ENCODE data around the gene FYN.

Gene FYN

GRCh38 chr6:111745636-111746035 lies 127.6 kb downstream of the FYN start:
- DNase-seq = no peak

- no peak for DNase-seq
Observed at GRCh38 chr6:111745186-111745585, 128.1 kb downstream of the FYN start.

- no peak for DNase-seq
Observed at GRCh38 chr6:111743862-111744692, 129.2 kb downstream of the FYN start.

GRCh38 chr6:111743360-111743759 lies 129.9 kb downstream of the FYN start:
- DNase-seq = no peak

GRCh38 chr6:111741177-111741952 lies 131.9 kb downstream of the FYN start:
- no peak for DNase-seq

- no peak for DNase-seq
Observed at GRCh38 chr6:111740506-111740905, 132.7 kb downstream of the FYN start.

- no peak for DNase-seq
Observed at GRCh38 chr6:111739257-111739696, 134.0 kb downstream of the FYN start.

- DNase-seq = no peak
Observed at GRCh38 chr6:111738631-111739030, 134.6 kb downstream of the FYN start.

GRCh38 chr6:111738156-111738555 lies 135.1 kb downstream of the FYN start:
- DNase-seq = no peak

GRCh38 chr6:111737065-111737521 lies 136.2 kb downstream of the FYN start:
- no peak for DNase-seq

- DNase-seq = no peak
Observed at GRCh38 chr6:111736005-111736608, 137.1 kb downstream of the FYN start.

- DNase-seq = no peak
Observed at GRCh38 chr6:111734068-111735061, 138.9 kb downstream of the FYN start.

GRCh38 chr6:111732390-111732789 lies 140.9 kb downstream of the FYN start:
- no peak for DNase-seq

GRCh38 chr6:111731456-111732195 lies 141.6 kb downstream of the FYN start:
- DNase-seq = no peak

- DNase-seq = no peak
Observed at GRCh38 chr6:111730864-111731263, 142.4 kb downstream of the FYN start.

- DNase-seq = no peak
Observed at GRCh38 chr6:111727802-111728201, 145.4 kb downstream of the FYN start.

GRCh38 chr6:111727041-111727440 lies 146.2 kb downstream of the FYN start:
- no peak for DNase-seq

- DNase-seq = no peak
Observed at GRCh38 chr6:111725446-111726112, 147.7 kb downstream of the FYN start.

- DNase-seq = no peak
Observed at GRCh38 chr6:111724505-111724904, 148.7 kb downstream of the FYN start.

GRCh38 chr6:111724039-111724438 lies 149.2 kb downstream of the FYN start:
- DNase-seq = no peak

GRCh38 chr6:111723412-111723970 lies 149.8 kb downstream of the FYN start:
- DNase-seq = no peak

All from activated CD8-positive, alpha-beta memory T cell treated with anti-CD3 and anti-CD28 coated beads, Interleukin-2, amount 50 U/mL, for 48 hours (primary cell).